DND-41 (cell line): ENCODE data around the gene PIGX.

Experiments
- ATAC-seq: fragments of 200-7000 bp; cut with Tn5 transposase; 3 replicates; pipeline ENCODE4 v1.9.1; 2021; ENCODE audit warnings: low read depth; ENCODE audit not compliant: insufficient read depth
- DNase-seq: peaks from one replicate; pipeline ENCODE4 v3.0.0-alpha.2; 2020
- H2AFZ ChIP-seq: 2 replicates; pipeline ENCODE4 v1.6.0; 2012; ENCODE audit warnings: low read depth, low read length
- H3K27ac ChIP-seq: 2 replicates; pipeline ENCODE4 v1.5.1; 2012; ENCODE audit warnings: low read length, inconsistent platforms
- H3K27me3 ChIP-seq: fragments of 200-600 bp; sonication (generic); 2 replicates; pipeline ENCODE4 v1.6.0; 2012; ENCODE audit warnings: low read length, mild to moderate bottlenecking, inconsistent platforms; ENCODE audit not compliant: insufficient read depth, poor library complexity
- H3K36me3 ChIP-seq: 2 replicates; pipeline ENCODE4 v1.5.1; 2012; ENCODE audit warnings: low read length, inconsistent platforms; ENCODE audit not compliant: insufficient read depth
- H3K4me1 ChIP-seq: 2 replicates; pipeline ENCODE4 v1.5.1; 2012; ENCODE audit warnings: mild to moderate bottlenecking, low read length; ENCODE audit not compliant: insufficient read depth
- H3K4me2 ChIP-seq: 2 replicates; pipeline ENCODE4 v1.6.0; 2012; ENCODE audit warnings: mild to moderate bottlenecking, moderate library complexity, low read length, inconsistent platforms; ENCODE audit not compliant: insufficient read depth
- H3K4me3 ChIP-seq, 2 experiments: fragments of 200-600 bp in 1 of 2; shearing (Covaris generic) in 1 of 2; 2 replicates each; pipeline ENCODE4 v1.5.1; 2012 to 2016; ENCODE audit warnings: inconsistent platforms in 2 of 2, low read length in 2 of 2, mild to moderate bottlenecking in 2 of 2, low read depth in 1 of 2, moderate library complexity in 1 of 2
- H3K79me2 ChIP-seq: 2 replicates; pipeline ENCODE4 v1.6.0; 2012; ENCODE audit warnings: low read length, inconsistent platforms; ENCODE audit not compliant: insufficient read depth
- H3K9ac ChIP-seq: 2 replicates; pipeline ENCODE4 v1.6.0; 2012; ENCODE audit warnings: low read depth, mild to moderate bottlenecking, inconsistent platforms, low read length, moderate library complexity
- H3K9me3 ChIP-seq: 2 replicates; pipeline ENCODE4 v1.5.1; 2012; ENCODE audit warnings: low read length, moderate library complexity, mild to moderate bottlenecking, inconsistent platforms; ENCODE audit not compliant: insufficient read depth, severe bottlenecking
- H4K20me1 ChIP-seq: 2 replicates; pipeline ENCODE4 v1.6.0; 2012; ENCODE audit warnings: low read length; ENCODE audit not compliant: insufficient read depth
- EZH2 ChIP-seq: IDR thresholded peaks from 3 replicates; pipeline ENCODE4 v1.6.1; 2012; ENCODE audit warnings: borderline replicate concordance, low read depth, mild to moderate bottlenecking, moderate library complexity, low read length, inconsistent platforms; ENCODE audit not compliant: severe bottlenecking
- TF ChIP-seq, protein P1 (sequence below): IDR thresholded peaks from 2 replicates; pipeline ENCODE4 v1.5.1; 2012; ENCODE audit warnings: borderline replicate concordance, low read length, moderate library complexity, mild to moderate bottlenecking; ENCODE audit not compliant: poor library complexity, severe bottlenecking; ENCODE audit errors: extremely low read depth

PIGX gene

DNA sequence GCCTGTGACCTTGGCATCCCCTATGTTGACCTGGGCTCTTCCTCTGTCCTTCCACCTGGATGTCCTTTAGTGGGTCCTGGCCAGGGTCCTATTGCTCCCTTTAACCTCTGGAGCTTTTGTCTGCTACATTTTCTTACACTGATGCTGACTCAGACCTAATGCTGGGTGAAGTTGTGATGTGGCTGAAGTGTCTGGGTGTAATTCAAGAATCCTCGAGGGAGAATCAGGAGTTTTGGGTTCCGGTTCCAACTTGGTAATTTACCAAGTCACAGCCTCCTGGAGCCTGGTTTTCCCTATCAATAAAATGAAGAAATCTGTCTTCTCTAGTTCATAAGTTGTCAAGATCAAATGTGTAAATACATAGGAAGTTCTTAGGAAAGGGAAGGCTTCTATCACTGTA lies 25.7 kb upstream of the PIGX start:
- H3K9ac ChIP-seq = no peak overlapping the region
- DNase-seq = no peak
- peaks cover 7% of the 10 kb centered on the region for H3K9me3 ChIP-seq
- no peak overlapping the region for H3K4me2 ChIP-seq
- no peaks in the 10 kb centered on the region for H4K20me1 ChIP-seq
- H3K27ac ChIP-seq = no peak overlapping the region; the same call in 1 of the 2 replicates
- H2AFZ ChIP-seq = no peak overlapping the region
- TF ChIP-seq, protein P1, sequence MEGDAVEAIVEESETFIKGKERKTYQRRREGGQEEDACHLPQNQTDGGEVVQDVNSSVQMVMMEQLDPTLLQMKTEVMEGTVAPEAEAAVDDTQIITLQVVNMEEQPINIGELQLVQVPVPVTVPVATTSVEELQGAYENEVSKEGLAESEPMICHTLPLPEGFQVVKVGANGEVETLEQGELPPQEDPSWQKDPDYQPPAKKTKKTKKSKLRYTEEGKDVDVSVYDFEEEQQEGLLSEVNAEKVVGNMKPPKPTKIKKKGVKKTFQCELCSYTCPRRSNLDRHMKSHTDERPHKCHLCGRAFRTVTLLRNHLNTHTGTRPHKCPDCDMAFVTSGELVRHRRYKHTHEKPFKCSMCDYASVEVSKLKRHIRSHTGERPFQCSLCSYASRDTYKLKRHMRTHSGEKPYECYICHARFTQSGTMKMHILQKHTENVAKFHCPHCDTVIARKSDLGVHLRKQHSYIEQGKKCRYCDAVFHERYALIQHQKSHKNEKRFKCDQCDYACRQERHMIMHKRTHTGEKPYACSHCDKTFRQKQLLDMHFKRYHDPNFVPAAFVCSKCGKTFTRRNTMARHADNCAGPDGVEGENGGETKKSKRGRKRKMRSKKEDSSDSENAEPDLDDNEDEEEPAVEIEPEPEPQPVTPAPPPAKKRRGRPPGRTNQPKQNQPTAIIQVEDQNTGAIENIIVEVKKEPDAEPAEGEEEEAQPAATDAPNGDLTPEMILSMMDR = no peak
- no peak for TF ChIP-seq EZH2
- H3K36me3 ChIP-seq = peaks cover 6% of the 10 kb centered on the region; the same call in 1 of the 2 replicates
- H3K4me1 ChIP-seq = peaks cover 15% of the 10 kb centered on the region
- no peak for ATAC-seq
- H3K4me3 ChIP-seq = no peak overlapping the region
- H3K27me3 ChIP-seq = no peaks in the 10 kb centered on the region
- H3K79me2 ChIP-seq = no peaks in the 10 kb centered on the region

- no peak overlapping the region for H3K4me2 ChIP-seq
Observed at GRCh38 chr3:196688349-196688748, 23.8 kb upstream of the PIGX start.

DNA sequence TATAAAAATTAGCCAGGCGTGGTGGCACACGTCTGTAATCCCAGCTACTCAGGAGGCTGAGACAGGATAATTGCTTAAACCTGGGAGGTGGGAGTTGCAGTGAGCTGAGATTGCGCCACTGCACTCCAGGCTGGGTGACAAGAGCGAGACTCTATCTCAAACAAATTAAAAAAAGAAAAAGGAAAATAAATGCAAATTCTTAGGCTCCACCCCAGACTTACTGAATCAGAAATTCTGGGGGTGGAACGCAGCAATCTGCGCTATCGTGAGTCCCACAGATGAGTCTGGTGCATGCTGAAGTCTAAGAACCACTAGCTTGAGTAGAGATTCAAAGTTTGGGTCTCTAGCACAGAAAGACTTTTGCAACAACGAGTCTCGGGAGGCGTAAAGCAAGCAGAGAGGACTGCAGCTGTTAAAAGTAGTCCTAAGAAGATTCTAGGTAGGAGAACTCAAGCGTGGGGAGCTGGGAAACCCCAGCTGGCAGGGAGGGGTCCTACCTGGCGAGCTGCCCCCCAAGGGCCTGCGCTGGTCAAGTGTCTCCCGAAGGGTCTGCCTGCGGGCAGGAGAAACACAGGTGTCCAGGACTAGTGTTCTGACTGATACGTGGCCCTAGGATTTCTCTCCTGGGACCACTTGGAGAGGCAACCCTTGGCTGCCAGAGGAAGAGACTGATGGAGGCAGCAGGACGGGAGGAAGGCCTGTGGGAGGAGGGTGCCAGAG lies 22.1 kb upstream of the PIGX start:
- Histone ChIP-seq H4K20me1 (no peaks in the 10 kb centered on the region), H3K9me3 (no peaks in the 10 kb centered on the region), H2AFZ (no peak overlapping the region), H3K36me3 (no peaks in the 10 kb centered on the region), H3K4me3 (no peak overlapping the region), H3K4me1 (peaks cover 3% of the 10 kb centered on the region), H3K9ac (no peak overlapping the region), H3K79me2 (no peaks in the 10 kb centered on the region), H3K27ac (no peak overlapping the region), H3K27me3 (no peaks in the 10 kb centered on the region), H3K4me2 (no peak overlapping the region)
- no peak for ATAC-seq
- TF ChIP-seq, protein P1 = no peak
- no peak for TF ChIP-seq EZH2
- no peak for DNase-seq

More at GRCh38 chr3:196688349-196688748, 23.8 kb upstream of the PIGX start:
- Histone ChIP-seq H2AFZ (no peak overlapping the region), H3K36me3 (no peaks in the 10 kb centered on the region), H3K9me3 (peaks cover 2% of the 10 kb centered on the region), H3K4me1 (peaks cover 15% of the 10 kb centered on the region), H4K20me1 (no peaks in the 10 kb centered on the region), H3K27me3 (no peaks in the 10 kb centered on the region), H3K27ac (no peak overlapping the region), H3K9ac (no peak overlapping the region), H3K79me2 (no peaks in the 10 kb centered on the region), H3K4me3 (no peak overlapping the region)
- TF ChIP-seq EZH2 = no peak
- TF ChIP-seq, protein P1 = no peak
- ATAC-seq (no peak), DNase-seq (no peak)
